Stimulated activated effector memory CD8-positive, alpha-beta T cell treated with anti-CD3 and anti-CD28 coated beads, Interleukin-12 subunit alpha, Interleukin-12 subunit beta, amount 100 ng/mL, for 72 hours (primary cell): Measurements from ENCODE around the gene CMTM4.
"Not testable (repeated sequence)": the region's sequence is repeated elsewhere in the genome, so short reads cannot be mapped to it uniquely, and the experiment has no call there.

ENCODE experiments used
- ATAC-seq: fragments of 150-1000 bp; cut with Tn5 transposase; 2 replicates; pipeline ENCODE4 v1.10.0; 2021
- DNase-seq, 2 donors: peaks; one replicate each; pipeline ENCODE4 v3.0.0; 2021 to 2022; ENCODE audit warnings: low spot score in 2 of 2
- H3K27ac Mint-ChIP-seq: one replicate; pipeline ENCODE4 v1.8.0; 2022; ENCODE audit warnings: mild to moderate bottlenecking, mixed read lengths
- H3K36me3 Mint-ChIP-seq: one replicate; pipeline ENCODE4 v1.8.0; 2022; ENCODE audit warnings: mild to moderate bottlenecking, mixed read lengths
- H3K4me1 Mint-ChIP-seq: one replicate; pipeline ENCODE4 v1.8.0; 2022; ENCODE audit warnings: mixed read lengths
- H3K4me3 Mint-ChIP-seq: one replicate; pipeline ENCODE4 v1.8.0; 2022; ENCODE audit warnings: mild to moderate bottlenecking, mixed read lengths
- H3K9me3 Mint-ChIP-seq: one replicate; pipeline ENCODE4 v1.8.0; 2022; ENCODE audit warnings: mixed read lengths

Gene CMTM4

GRCh38 chr16:66649167-66649566 is 47.4 kb downstream of the CMTM4 start:
- H3K36me3 Mint-ChIP-seq: no peaks in the 10 kb centered on the region
- DNase-seq: no peak
- H3K27ac Mint-ChIP-seq: no peak overlapping the region
- no peak overlapping the region for H3K4me3 Mint-ChIP-seq
- peaks cover 9% of the 10 kb centered on the region for H3K4me1 Mint-ChIP-seq
- H3K9me3 Mint-ChIP-seq: no peaks in the 10 kb centered on the region
- no peak for ATAC-seq

- no peak overlapping the region for H3K4me3 Mint-ChIP-seq
- no peak overlapping the region for H3K27ac Mint-ChIP-seq
- DNase-seq: no peak
- H3K36me3 Mint-ChIP-seq: no peaks in the 10 kb centered on the region
- H3K4me1 Mint-ChIP-seq: peaks cover 9% of the 10 kb centered on the region
- ATAC-seq: no peak
- H3K9me3 Mint-ChIP-seq: no peaks in the 10 kb centered on the region
These were observed 48.7 kb downstream of the CMTM4 start for GRCh38 chr16:66647866-66648265.

GRCh38 chr16:66641387-66641786 is 55.2 kb downstream of the CMTM4 start:
- H3K9me3 Mint-ChIP-seq: no peaks in the 10 kb centered on the region
- DNase-seq (no peak), ATAC-seq (no peak)
- H3K27ac Mint-ChIP-seq: no peak overlapping the region
- H3K4me3 Mint-ChIP-seq: no peak overlapping the region
- H3K4me1 Mint-ChIP-seq: no peaks in the 10 kb centered on the region
- H3K36me3 Mint-ChIP-seq: no peaks in the 10 kb centered on the region

- H3K9me3 Mint-ChIP-seq: no peaks in the 10 kb centered on the region
- DNase-seq (no peak), ATAC-seq (no peak)
- H3K27ac Mint-ChIP-seq: no peak overlapping the region
- no peaks in the 10 kb centered on the region for H3K36me3 Mint-ChIP-seq
- H3K4me3 Mint-ChIP-seq: no peak overlapping the region
- H3K4me1 Mint-ChIP-seq: no peaks in the 10 kb centered on the region
These were observed 55.7 kb downstream of the CMTM4 start for GRCh38 chr16:66640724-66641314.

- no peaks in the 10 kb centered on the region for H3K36me3 Mint-ChIP-seq
- no peak overlapping the region for H3K4me3 Mint-ChIP-seq
- no peak for DNase-seq
- H3K27ac Mint-ChIP-seq: no peak overlapping the region
- no peak for ATAC-seq
- H3K4me1 Mint-ChIP-seq: no peaks in the 10 kb centered on the region
- H3K9me3 Mint-ChIP-seq: no peaks in the 10 kb centered on the region
These were observed 57.3 kb downstream of the CMTM4 start for GRCh38 chr16:66639091-66639885.

GRCh38 chr16:66637806-66638205 is 58.7 kb downstream of the CMTM4 start:
- Mint-ChIP-seq H3K4me3 (no peak overlapping the region), H3K36me3 (no peaks in the 10 kb centered on the region)
- no peak for DNase-seq

GRCh38 chr16:66636199-66636598 is 60.3 kb downstream of the CMTM4 start:
- ATAC-seq: no peak

More at GRCh38 chr16:66637806-66638205, 58.7 kb downstream of the CMTM4 start:
- no peaks in the 10 kb centered on the region for H3K4me1 Mint-ChIP-seq
- no peak for ATAC-seq
- H3K27ac Mint-ChIP-seq: no peak overlapping the region
- no peaks in the 10 kb centered on the region for H3K9me3 Mint-ChIP-seq

GRCh38 chr16:66635406-66635805 is 61.1 kb downstream of the CMTM4 start:
- no peaks in the 10 kb centered on the region for H3K9me3 Mint-ChIP-seq
- no peaks in the 10 kb centered on the region for H3K4me1 Mint-ChIP-seq
- no peak overlapping the region for H3K4me3 Mint-ChIP-seq
- no peak for DNase-seq
- no peak overlapping the region for H3K27ac Mint-ChIP-seq
- no peak for ATAC-seq
- no peaks in the 10 kb centered on the region for H3K36me3 Mint-ChIP-seq

More at GRCh38 chr16:66636199-66636598, 60.3 kb downstream of the CMTM4 start:
- Mint-ChIP-seq H3K9me3 (no peaks in the 10 kb centered on the region), H3K36me3 (no peaks in the 10 kb centered on the region), H3K4me3 (no peak overlapping the region), H3K4me1 (no peaks in the 10 kb centered on the region), H3K27ac (no peak overlapping the region)
- DNase-seq: no peak

- Mint-ChIP-seq H3K36me3 (no peaks in the 10 kb centered on the region), H3K9me3 (no peaks in the 10 kb centered on the region), H3K4me3 (no peak overlapping the region), H3K27ac (no peak overlapping the region), H3K4me1 (no peaks in the 10 kb centered on the region)
- no peak for DNase-seq
- no peak for ATAC-seq
These were observed 61.9 kb downstream of the CMTM4 start for GRCh38 chr16:66634527-66635196.

- not testable (repeated sequence) for ATAC-seq, H3K4me3 Mint-ChIP-seq, H3K4me1 Mint-ChIP-seq, DNase-seq, H3K36me3 Mint-ChIP-seq, H3K9me3 Mint-ChIP-seq, H3K27ac Mint-ChIP-seq
These were observed 65.0 kb downstream of the CMTM4 start for GRCh38 chr16:66631558-66631957.

- not testable (repeated sequence) for H3K27ac Mint-ChIP-seq, H3K4me3 Mint-ChIP-seq, DNase-seq, H3K4me1 Mint-ChIP-seq, H3K36me3 Mint-ChIP-seq, H3K9me3 Mint-ChIP-seq, ATAC-seq
These were observed 65.8 kb downstream of the CMTM4 start for GRCh38 chr16:66630561-66631260.

GRCh38 chr16:66629856-66630255 is 66.7 kb downstream of the CMTM4 start:
- no peaks in the 10 kb centered on the region for H3K9me3 Mint-ChIP-seq
- no peak overlapping the region for H3K27ac Mint-ChIP-seq
- DNase-seq (no peak), ATAC-seq (peak; percentile 59)
- H3K4me1 Mint-ChIP-seq: no peaks in the 10 kb centered on the region
- H3K4me3 Mint-ChIP-seq: no peak overlapping the region
- H3K36me3 Mint-ChIP-seq: no peaks in the 10 kb centered on the region

GRCh38 chr16:66627611-66628378 is 68.7 kb downstream of the CMTM4 start:
- H3K36me3 Mint-ChIP-seq, H3K4me1 Mint-ChIP-seq, ATAC-seq, H3K27ac Mint-ChIP-seq, DNase-seq, H3K4me3 Mint-ChIP-seq, H3K9me3 Mint-ChIP-seq: not testable (repeated sequence)

- Mint-ChIP-seq H3K4me1 (no peaks in the 10 kb centered on the region), H3K9me3 (no peaks in the 10 kb centered on the region), H3K27ac (no peak overlapping the region), H3K36me3 (no peaks in the 10 kb centered on the region), H3K4me3 (no peak overlapping the region)
- no peak for DNase-seq
- ATAC-seq: no peak
These were observed 72.8 kb downstream of the CMTM4 start for GRCh38 chr16:66623755-66624154.

- no peaks in the 10 kb centered on the region for H3K4me1 Mint-ChIP-seq
- no peak overlapping the region for H3K27ac Mint-ChIP-seq
- ATAC-seq: no peak
- H3K36me3 Mint-ChIP-seq: no peaks in the 10 kb centered on the region
- no peaks in the 10 kb centered on the region for H3K9me3 Mint-ChIP-seq
- no peak for DNase-seq
- H3K4me3 Mint-ChIP-seq: no peak overlapping the region
These were observed 73.7 kb downstream of the CMTM4 start for GRCh38 chr16:66622863-66623262.
